Skin epidermis (tissue), 12 donors: ENCODE results near the gene WIZ.

Source experiments
- H3K27ac ChIP-seq, 21 experiments: fragments of 200-600 bp; sonication (generic) in 11 of 21; one replicate each; pipeline ENCODE4 v1.5.0; 2020; ENCODE audit warnings: mild to moderate bottlenecking in 3 of 21, inconsistent platforms in 2 of 21, moderate library complexity in 2 of 21
- H3K4me3 ChIP-seq, 7 experiments: fragments of 200-600 bp; sonication (generic) in 2 of 7; one replicate each; pipeline ENCODE4 v1.5.0; 2020; ENCODE audit warnings: inconsistent platforms in 2 of 7, mild to moderate bottlenecking in 2 of 7, moderate library complexity in 1 of 7

Gene WIZ

DNA sequence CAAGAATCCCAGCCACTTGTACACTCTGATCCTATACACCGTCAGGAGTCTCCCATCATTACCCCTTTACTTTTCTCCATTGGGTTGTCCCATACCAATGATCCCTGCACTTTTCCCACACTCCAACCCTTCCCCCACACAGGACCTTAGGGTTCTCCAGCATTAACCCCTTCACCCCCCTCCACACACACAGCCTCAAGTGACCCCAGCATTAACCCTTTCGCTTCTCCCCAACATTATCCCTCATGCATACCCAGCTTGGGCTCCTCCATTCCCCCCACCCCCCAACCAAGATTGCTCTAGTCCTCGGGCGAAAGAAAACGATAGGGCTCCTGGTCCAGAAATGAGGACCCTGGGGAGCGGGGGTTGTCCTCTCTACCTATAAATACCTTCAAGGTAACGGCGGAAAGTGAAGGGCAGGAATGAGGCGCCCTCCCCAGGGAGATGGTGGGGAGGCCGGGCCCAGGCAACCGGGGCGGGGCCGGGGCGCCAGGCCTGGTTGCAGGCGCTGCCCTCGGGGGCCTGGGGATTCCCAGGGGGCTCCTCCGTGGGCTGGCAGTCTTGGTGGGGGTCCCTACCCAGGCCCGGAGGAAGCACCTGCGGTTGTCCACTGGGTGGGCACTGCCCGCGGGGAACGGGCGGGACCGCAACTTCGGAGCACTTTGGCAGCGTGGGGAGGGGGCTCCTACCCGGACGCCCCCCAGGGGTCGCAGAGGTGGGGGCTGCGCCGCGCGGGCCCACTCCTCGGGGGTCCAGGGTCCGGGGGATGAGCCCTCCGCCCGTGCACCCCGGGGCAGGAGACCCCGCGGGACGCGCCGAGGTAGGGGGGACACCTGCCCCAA, 757 bp downstream of the WIZ start:
- H3K4me3 ChIP-seq: peak overlapping the region; percentile 43 to 60 (median 50)
- peak overlapping the region in 20 of 21 experiments; percentile 3 to 87 (median 72) for H3K27ac ChIP-seq

DNA sequence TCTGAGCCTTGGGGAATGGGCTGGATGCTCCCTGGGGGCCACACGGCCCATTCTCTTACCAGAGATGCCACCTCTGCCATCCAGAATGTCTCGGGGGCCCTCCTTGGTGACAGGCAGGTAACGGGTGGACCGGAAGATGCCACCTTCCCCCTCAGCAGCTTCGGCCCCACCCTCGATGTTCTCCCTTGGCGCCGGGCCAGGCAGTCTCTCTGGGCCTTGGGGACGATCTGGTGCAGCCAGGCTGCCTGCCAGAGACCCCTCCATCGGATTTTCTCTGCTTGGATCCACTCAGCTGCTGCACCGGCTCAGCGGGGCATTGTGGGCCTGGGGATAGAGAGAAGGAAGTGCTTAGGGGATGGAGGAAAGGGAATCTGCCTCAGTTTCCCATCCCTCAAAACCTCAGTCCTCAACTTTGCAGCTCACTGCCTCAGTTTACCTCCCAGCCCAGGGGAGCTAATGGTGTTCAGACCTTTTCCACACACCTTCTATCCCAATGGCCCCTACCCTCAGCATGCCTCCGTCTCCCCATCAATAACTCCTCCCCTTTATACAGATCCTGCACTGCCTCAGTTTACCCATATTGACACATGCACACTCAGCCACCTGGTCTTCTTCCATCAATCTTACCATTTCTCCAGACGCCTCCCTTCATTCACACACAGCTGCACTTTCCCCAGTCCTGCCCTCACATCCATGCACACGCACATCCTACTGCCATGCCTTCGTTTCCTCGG, 1.5 kb downstream of the WIZ start:
- Histone ChIP-seq H3K4me3 (no peak overlapping the region), H3K27ac (no peak overlapping the region)

DNA sequence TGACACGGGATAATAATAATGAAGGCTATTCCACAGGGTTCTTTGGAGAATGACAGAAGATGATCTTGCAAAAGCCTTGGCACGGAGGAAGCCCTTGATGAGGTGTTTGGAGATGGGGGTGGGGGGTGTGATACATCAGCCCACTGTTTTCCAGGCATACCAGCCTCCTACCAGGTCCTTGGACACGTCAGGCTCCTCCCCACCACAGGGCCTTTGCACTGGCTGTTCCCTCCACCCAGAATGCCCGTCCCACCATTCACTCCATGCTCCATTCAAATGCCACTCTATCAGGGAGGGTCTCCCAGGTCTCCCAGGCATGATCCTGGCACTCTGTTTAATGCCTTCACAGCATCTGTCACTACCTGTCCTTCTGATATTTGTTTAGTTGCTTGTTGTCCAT, 2.7 kb downstream of the WIZ start:
- Histone ChIP-seq H3K27ac (no peak overlapping the region), H3K4me3 (no peak overlapping the region)

DNA sequence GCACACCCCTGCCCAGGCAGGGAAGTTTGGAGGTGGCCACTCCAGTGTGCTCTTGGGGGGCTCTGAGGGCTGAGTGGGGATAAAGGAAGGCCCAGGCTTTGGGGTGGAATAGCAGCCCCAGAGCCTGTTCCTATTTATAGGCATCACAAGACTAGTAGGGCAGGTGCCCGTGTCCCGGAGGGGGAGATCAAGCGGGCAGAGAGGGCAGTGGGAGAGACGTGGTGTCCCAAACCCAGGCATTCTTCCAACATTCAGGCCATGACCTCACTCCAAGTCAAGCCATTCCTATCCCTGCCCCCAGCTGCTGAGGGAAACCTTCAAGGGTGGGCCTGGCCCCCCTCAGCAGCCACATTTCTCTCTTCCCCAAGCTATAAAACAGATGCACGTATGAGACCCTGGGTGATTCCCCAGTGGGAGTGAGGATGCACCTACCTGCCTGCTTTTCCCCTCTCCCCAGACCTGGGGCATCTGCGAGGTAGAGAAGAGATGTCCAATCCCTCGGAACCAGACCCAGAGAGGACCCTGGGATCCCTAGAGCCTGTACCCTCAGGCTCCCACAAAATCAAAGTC, 3.9 kb downstream of the WIZ start:
- H3K27ac ChIP-seq: no peak overlapping the region
- no peak overlapping the region for H3K4me3 ChIP-seq

DNA sequence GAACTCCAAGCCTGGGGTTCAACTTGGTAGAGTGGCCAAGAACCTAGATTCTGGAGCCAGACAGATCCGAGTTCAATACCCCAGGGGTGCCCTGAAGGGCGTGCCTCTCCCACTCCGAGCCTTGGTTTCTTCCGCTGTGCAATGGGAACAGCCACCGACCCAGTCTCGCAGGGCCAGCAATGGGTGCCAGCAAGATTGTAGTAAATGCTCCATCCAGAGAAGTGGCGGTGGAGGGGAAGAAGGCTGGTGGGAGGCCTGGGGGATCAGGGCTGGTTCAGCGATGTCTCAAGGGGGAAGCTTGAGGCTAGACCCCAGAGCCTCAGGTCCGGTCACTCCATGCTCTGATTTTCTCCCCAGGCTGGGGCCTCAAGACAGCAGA, 4.5 kb downstream of the WIZ start:
- H3K27ac ChIP-seq: no peak overlapping the region
- H3K4me3 ChIP-seq: no peak overlapping the region

DNA sequence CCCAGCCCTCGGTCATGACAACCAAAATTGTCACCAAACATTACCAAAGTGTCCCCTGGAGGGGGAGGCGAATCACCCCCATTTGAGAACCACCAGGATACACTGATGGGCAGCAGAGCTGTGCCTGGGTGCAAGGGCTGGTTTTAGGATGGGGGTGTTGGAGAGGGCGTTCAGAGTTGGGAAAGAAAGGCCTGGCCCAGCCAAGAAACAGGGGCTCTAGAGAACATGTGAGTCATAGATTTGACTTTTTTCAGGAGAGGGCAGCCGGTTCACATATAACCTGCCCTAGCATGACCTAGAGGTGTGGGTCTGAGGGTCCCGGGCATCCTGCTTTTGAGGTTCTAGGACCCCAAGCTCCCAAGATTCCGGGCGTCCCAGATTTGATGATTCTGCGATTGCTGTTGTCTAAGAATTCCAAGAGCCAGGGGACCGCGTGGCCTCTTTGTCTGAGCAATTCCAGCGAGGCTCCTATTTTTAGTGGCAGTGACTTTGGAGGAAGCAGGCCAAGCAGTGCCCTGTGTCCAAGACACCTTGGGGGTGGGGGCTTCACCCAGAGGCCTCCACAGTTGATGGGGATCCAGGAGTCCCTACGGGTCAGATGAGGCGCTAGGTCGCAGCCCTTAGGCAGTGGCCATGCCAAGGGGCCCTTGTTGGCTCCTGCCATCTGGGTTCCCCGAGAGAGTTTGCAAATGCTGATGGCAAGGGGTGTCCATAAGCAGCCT, 5.1 kb downstream of the WIZ start:
- no peak overlapping the region for H3K27ac ChIP-seq
- no peak overlapping the region for H3K4me3 ChIP-seq

DNA sequence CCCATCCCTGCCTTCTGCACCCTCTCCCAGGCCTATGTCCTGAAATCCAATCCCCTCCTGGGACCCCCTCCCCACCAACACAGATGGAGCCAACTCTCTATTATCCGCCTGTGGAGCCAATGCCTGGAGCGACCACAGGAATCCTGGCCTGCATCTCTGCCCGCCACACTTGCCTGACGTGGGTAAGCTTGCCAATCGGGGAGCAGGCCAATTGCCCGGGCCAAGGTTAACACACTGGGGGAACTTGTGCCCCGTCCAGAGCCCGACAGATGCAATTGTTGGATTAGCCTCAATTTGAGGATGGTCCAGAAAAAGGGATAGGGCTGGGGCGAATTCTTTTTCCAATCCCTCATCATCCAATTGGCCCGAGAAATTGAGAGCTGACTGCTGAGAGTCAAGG, 5.9 kb downstream of the WIZ start:
- Histone ChIP-seq H3K27ac (no peak overlapping the region), H3K4me3 (no peak overlapping the region)

DNA sequence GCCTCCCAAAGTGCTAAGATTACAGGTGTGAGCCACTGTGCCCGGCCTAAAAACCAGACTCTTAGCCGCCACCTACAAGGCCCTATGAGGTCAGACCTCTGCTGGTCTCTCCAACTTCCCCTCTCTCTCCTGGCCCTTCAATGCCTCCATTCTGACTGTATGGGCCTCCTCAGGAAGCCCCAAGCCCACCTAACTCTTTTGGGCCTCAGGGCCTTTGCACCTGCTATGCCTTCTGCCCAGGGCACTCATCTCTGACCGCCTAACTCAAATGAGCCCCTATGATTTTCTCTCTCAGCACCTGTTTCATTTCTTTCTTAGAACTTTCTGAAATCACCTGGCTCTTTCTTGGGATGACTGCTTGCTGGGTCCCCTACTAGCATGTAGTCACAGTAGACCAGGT, 6.4 kb downstream of the WIZ start:
- Histone ChIP-seq H3K27ac (no peak overlapping the region), H3K4me3 (no peak overlapping the region)

DNA sequence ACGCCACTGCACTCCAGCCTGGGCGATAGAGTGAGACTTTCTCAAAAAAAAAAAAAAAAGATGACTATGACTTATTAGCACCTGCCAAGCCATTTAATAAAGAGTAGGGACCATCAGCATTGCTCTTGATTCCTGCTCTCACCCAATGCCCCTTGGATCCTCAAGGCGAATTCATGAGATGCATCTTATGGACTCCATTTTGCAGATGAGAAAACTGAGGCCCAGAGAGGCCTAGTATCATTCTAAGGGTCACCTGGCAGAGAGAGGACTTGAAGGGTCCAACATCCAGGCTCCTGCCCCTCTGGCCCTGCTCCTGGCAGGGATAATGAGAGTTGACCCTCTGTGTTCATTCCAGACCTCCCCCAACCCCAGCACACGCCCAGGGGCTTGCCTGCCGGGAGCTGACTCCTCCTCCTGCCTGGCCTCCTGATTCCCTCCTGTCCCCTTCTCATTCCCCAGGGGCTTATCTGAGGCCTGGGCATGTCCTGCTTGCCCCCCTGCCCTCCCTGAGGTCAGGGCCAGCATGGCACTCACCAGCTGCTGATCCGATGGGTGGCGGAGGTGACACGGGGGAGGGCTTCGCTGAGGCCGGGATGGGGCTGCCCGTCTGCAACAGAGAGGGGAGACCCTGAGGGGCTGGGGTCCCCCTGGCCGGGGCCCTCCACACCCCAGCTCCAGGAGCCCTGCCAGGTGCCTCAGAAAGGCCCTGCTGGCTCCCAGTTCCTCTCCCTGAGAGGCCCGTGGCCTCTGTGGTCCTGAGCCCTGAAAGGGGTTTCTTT, 7.4 kb downstream of the WIZ start:
- Histone ChIP-seq H3K4me3 (no peak overlapping the region), H3K27ac (no peak overlapping the region)

DNA sequence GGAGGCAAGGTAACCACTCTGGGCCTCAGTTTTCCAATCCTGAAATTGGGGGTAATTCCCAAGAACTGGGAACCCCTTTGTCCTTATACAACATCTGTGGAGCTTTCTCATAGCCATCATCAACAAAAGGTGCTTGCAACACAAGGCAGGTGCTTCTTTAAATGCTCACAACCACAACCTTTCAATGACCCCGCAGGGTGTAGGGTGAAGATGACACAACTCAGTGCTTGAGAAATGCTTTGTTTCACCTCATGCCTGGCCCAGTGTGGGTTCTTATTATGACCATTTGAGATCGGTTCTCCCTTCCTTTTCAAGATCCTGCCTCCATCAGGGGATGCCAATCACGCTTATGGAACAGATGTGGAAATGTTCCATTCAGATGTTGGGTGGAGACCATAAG, 8.4 kb downstream of the WIZ start:
- H3K27ac ChIP-seq: no peak overlapping the region
- H3K4me3 ChIP-seq: no peak overlapping the region

DNA sequence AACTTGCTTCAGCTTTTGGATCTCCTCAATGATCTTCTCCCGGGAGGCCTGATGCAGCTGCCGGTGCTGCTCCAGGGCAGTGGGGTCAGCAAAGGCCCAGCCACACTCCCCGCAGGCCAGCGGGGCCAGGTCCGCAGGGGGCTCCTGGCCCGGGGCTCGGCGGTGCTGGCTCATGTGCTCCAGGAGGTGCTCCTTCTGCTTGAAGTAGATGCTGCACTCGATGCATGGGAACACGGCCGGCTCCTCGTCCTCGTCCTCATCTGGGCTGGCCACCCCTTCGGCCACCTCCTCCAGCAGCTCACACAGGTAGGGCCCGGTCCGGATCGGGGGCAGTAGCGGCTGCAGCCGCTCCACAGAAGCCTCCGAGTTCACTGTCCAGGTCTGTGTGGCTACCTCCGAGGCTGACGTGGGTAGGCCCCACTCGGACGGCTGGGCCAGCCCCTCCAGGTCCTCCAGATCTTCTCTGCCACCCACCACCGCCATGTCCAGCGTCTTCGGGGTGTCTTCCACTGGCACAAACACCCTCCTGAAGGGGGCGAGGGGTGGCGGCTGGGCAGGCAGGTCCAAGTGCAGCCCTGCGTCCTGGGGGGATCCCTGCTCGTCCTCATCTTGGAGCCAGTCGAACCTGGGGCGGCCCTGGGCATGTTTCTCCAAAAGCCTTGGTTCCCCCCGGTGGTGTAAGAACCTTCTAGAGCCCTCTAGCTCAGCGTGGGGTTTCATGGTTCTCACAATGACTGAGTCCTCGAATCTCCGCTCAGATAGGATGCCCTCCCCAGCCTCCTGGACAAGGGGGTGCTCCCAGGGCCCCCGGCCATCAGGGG, 9.7 kb downstream of the WIZ start:
- H3K4me3 ChIP-seq: no peak overlapping the region
- no peak overlapping the region for H3K27ac ChIP-seq

DNA sequence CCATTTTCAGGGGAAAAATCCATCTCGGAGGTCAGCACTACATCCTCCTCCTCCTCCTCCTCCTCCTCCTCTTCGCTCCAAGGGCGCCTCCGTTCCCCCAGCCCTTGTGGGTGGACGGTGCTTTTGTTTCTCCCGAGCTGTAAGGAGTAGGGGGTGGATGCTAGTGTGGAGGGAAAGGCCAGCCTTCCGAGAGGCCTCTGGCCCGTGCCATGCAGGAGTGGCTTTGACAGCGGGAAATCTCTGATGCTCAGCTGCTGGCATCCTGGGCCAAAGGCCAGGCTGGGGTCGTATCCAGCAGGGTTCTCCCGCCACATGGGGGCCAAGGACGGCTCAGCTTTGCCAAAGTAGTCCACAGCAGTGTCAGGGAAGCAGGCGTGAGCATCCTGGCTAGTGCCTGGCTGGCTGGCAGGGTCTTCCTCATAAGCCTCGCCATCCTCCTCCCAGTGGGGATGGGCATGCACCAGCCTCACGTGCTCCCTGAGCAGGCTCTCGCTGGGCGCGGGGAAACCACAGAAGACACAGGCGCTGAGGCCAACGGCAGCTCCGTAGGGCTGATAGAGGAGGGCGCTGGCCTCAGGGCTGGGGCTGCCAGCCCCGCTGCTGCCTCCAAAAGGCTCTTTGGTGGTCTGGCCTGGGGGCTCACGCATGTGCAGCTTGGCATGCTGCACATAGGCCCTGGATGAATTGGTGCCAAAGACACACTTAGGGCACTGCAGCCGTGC, 10.5 kb downstream of the WIZ start:
- Histone ChIP-seq H3K4me3 (no peak overlapping the region), H3K27ac (no peak overlapping the region)

DNA sequence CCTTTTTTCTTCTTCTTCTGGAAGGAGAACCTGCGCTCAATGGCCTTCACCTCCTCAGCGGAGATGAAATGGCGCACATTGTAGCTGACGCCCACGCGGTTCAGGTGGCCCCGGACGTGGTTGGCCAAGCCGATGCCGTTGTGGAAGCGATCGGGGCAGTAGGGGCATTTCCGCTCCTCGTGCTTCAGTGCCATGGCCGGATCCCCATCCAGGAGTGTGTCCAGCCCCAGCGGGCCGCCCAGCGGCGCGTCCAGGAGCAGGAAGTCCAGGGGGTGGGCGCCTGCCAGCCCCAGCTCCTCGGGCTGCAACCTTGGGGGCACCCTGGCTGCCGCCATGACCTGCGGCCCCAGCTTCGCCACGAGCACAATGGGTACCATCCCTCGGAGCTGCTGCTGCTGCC, 11.2 kb downstream of the WIZ start:
- Histone ChIP-seq H3K4me3 (no peak overlapping the region), H3K27ac (peak overlapping the region in 2 of 21 experiments; percentile 30 to 52)

DNA sequence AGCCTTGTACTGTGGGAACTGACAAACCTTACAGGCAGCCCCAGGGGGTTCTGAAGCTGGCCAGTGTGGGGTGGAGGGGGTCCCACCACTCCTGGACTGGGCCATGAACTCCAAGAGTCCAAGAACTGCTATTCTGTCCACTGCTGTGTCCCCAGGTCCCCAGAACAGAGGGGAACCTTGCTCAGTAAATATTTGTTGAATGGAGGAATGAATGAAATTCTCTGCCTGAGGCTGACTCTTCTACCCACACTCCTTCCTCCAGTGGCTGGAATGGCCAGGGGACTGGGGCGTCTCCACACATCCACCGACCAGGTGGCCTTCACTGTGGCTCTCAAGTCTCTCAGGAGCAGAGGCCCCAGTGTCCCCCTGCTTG, 11.6 kb downstream of the WIZ start:
- Histone ChIP-seq H3K27ac (peak overlapping the region in 2 of 21 experiments; percentile 30 to 52), H3K4me3 (no peak overlapping the region)

DNA sequence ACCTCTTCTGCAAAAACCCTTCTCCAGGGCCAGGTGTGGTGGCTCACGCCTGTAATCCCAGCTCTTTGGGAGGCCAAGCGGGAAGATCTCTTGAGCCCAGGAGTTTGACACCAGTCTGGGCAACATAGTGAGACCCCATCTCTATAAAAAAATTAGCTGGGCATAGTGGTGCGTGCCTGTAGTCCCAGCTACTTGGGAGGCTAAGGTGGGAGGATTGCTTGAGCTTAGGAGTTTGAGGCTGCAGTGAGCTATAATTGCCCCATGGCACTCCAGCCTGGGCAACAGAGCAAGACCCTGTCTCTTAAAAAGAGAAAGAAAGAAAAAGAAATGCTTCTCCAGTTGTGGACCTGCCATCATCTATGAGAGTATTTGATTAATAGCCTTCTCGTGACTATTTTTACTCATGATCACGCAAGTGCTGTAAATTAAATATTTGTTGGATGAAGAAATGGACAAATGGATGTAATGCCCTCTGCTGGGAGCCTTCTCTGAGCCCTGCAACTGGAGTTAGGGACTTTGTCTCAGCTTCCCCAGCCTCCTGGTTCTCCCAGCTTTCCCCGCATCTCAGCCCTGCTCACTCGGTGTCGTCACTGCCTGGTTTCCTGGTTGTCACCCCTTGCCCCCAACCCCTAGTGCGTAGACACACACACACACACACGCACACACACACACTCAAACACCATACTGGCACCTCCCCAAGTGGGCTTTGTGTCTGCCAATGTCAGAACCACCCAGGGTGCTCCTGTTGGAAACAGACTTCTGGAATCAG, 12.2 kb downstream of the WIZ start:
- H3K27ac ChIP-seq: peak overlapping the region in 3 of 21 experiments; percentile 8 to 52 (median 30)
- no peak overlapping the region for H3K4me3 ChIP-seq

DNA sequence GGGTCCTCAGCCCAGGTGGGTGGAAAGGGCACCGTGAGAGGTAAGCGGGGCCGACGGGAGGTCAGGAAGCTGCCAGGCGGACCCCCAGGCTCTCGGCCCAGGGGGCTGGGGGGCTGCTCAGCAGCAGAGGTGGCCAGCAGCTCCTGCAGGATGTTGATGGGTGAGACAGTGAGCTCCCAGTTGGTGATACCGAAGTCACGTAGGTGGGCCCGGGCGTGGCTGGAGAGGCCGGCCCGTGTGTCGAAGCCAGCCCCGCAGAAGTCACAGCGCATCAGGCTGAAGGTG, 13.0 kb downstream of the WIZ start:
- H3K27ac ChIP-seq: peak overlapping the region in 3 of 21 experiments; percentile 8 to 28 (median 14)

DNA sequence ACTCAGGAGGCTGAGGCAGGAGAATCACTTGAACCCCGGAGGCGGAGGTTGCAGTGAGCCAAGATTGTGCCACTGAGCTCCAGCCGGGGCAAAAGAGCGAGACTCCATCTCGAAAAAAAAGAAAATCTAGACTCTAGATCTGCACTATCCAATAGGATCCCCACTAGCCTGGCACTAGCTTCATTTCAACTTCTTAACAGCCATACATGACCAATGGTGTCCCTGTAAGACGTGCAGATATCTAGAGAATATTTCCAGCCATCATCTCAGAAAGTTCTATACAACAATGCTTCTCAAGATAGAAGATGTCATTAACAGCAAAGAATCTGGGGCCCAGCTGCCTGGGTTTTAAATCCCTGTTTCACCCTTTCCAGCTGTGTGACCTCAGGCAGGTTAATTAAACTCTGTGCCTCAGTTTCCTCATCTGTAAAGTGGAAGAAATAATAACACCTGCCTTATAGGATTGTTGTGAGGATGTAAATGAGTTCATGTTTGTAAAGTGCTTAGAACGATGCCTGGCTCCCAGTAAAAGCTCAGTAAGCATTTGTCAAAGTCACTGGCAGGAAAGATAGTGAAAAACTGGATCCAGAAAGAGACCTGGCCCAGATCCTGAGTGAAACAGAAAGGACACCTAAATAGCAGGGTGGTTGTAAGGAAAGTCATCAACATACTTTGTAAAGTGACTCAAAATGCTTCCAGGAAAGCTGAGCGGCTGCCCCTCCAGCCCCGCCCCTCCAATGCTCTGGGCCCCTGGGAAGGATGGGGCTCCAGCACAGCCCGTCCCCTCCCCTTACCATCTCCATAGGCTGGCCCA, 13.5 kb downstream of the WIZ start:
- peak overlapping the region in 2 of 21 experiments; percentile 8 to 28 for H3K27ac ChIP-seq
- no peak overlapping the region for H3K4me3 ChIP-seq

More for the DNA sequence above, 13.0 kb downstream of the WIZ start:
- no peak overlapping the region for H3K4me3 ChIP-seq
